Measurements from ENCODE around the gene CEP164. TPM values are rescaled to one million over a fixed set of nuclear protein-coding genes. Genes with fewer than 3 reads are reported as not detected.

Gene CEP164
- total and polyA plus RNA-seq, 2 of the 4 experiments (the other 2 are of a cell fraction): 23.3 to 26.9 TPM

DNA sequence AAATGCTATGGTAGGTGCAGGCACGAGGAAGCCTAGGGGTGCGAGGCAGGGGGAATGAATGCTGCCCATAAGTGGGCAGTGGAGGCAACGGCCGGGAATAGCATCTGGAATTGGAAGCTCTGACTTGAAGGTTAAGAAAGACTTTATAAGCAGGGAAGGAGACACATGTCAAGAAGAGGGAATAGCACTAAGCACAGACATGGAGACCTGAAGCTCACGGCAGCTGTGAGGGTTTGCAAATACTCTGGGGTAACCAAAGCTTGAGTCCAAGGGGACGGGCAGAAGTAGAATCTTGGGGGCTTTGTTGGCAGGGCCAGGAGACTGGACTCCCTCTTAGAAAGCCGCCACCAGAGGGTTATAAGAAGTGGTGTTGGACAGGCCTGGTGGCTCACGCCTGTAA, 112.6 kb downstream of the CEP164 start:
- H3K27me3 ChIP-seq (ENCODE audit: control insufficient read depth, insufficient read depth, low read length): peaks cover 60% of the 10 kb centered on the region
- no peak overlapping the region for H3K4me2 ChIP-seq (ENCODE audit: low read depth, low read length)
- no peak overlapping the region for H3K23ac ChIP-seq (ENCODE audit: low read depth, low read length)
- no peak overlapping the region for H2BK15ac ChIP-seq (ENCODE audit: low read depth, low read length)
- no peaks in the 10 kb centered on the region for H3K9me3 ChIP-seq (ENCODE audit: control insufficient read depth, insufficient read depth, low read length)
- no peak for ATAC-seq (ENCODE audit: low read depth)
- H2AK9ac ChIP-seq (replicated peaks; ENCODE audit: low read depth, low read length, poor library complexity): no peak overlapping the region
- in situ Hi-C loops (cut with MboI; ENCODE audit: low sequenced_read_pairs): loop anchor here (10.0 kb wide), 1 partner anchor 365 kb away; no protein-coding TSS in a partner anchor
- no peak for DNase-seq
- H3K18ac ChIP-seq (ENCODE audit: low read depth, low read length): no peak overlapping the region
- no peak overlapping the region for H3K9ac ChIP-seq (ENCODE audit: low read depth, low read length)
- no peak overlapping the region for H3K56ac ChIP-seq (ENCODE audit: extremely low read depth, insufficient read depth, low read length)
- WGBS, 2 experiments (ENCODE audit: extremely low coverage in 2 of 2, insufficient read length in 1 of 2): 56% methylated on average over 4 of the region's 8 CpGs; no CpG with 5 or more reads in 1 of the 2 experiments
- no peak overlapping the region for H2BK20ac ChIP-seq (ENCODE audit: low read depth, low read length)
- H4K5ac ChIP-seq (ENCODE audit: low read depth, low read length): no peak overlapping the region
- no peak overlapping the region for H4K8ac ChIP-seq (ENCODE audit: low read depth in 2 of 2, low read length in 2 of 2)
- TF ChIP-seq MAFK (IDR thresholded peaks at IDR 0.05; ENCODE audit: low read depth, low read length): no peak
- no peak for TF ChIP-seq POLR2A (IDR thresholded peaks at IDR 0.05; ENCODE audit: low read depth, low read length)
- TF ChIP-seq RCOR1 (IDR thresholded peaks at IDR 0.05; ENCODE audit: insufficient replicate concordance, low read length): no peak
- no peak for TF ChIP-seq CHD1 (IDR thresholded peaks at IDR 0.05; ENCODE audit: low read depth, low read length)
- TF ChIP-seq MAZ (IDR thresholded peaks at IDR 0.05; ENCODE audit: borderline replicate concordance, low read depth, low read length): no peak
- TF ChIP-seq RAD21 (IDR thresholded peaks at IDR 0.05; ENCODE audit: low read length): no peak
- no peak for TF ChIP-seq CEBPB (IDR thresholded peaks at IDR 0.05; ENCODE audit: low read depth, low read length)
- TF ChIP-seq RFX5 (IDR thresholded peaks at IDR 0.05; ENCODE audit: low read depth, low read length): no peak
- TF ChIP-seq, protein P1, sequence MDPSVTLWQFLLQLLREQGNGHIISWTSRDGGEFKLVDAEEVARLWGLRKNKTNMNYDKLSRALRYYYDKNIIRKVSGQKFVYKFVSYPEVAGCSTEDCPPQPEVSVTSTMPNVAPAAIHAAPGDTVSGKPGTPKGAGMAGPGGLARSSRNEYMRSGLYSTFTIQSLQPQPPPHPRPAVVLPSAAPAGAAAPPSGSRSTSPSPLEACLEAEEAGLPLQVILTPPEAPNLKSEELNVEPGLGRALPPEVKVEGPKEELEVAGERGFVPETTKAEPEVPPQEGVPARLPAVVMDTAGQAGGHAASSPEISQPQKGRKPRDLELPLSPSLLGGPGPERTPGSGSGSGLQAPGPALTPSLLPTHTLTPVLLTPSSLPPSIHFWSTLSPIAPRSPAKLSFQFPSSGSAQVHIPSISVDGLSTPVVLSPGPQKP (IDR thresholded peaks at IDR 0.05; ENCODE audit: borderline replicate concordance, low read depth, low read length): no peak
- TF ChIP-seq, protein P2, sequence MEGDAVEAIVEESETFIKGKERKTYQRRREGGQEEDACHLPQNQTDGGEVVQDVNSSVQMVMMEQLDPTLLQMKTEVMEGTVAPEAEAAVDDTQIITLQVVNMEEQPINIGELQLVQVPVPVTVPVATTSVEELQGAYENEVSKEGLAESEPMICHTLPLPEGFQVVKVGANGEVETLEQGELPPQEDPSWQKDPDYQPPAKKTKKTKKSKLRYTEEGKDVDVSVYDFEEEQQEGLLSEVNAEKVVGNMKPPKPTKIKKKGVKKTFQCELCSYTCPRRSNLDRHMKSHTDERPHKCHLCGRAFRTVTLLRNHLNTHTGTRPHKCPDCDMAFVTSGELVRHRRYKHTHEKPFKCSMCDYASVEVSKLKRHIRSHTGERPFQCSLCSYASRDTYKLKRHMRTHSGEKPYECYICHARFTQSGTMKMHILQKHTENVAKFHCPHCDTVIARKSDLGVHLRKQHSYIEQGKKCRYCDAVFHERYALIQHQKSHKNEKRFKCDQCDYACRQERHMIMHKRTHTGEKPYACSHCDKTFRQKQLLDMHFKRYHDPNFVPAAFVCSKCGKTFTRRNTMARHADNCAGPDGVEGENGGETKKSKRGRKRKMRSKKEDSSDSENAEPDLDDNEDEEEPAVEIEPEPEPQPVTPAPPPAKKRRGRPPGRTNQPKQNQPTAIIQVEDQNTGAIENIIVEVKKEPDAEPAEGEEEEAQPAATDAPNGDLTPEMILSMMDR (conservative IDR thresholded peaks at IDR 0.05; ENCODE audit: low read depth, low read length): no peak
- TF ChIP-seq MXI1 (IDR thresholded peaks at IDR 0.05; ENCODE audit: borderline replicate concordance, low read depth, low read length): no peak
- TF ChIP-seq, protein P3, sequence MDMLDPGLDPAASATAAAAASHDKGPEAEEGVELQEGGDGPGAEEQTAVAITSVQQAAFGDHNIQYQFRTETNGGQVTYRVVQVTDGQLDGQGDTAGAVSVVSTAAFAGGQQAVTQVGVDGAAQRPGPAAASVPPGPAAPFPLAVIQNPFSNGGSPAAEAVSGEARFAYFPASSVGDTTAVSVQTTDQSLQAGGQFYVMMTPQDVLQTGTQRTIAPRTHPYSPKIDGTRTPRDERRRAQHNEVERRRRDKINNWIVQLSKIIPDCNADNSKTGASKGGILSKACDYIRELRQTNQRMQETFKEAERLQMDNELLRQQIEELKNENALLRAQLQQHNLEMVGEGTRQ (IDR thresholded peaks at IDR 0.05; ENCODE audit: low read depth, low read length): no peak
- TF ChIP-seq NFE2L2 (IDR thresholded peaks at IDR 0.05; ENCODE audit: low read depth, low read length): no peak
- TF ChIP-seq BHLHE40 (IDR thresholded peaks at IDR 0.05; ENCODE audit: low read depth, low read length): no peak
- TF ChIP-seq SMC3 (IDR thresholded peaks at IDR 0.05; ENCODE audit: low read depth, low read length): no peak
- TF ChIP-seq FOS (IDR thresholded peaks at IDR 0.05; ENCODE audit: low read depth, low read length): no peak
- H3K4me1 ChIP-seq (ENCODE audit: control insufficient read depth, insufficient read depth, low read length): no peaks in the 10 kb centered on the region
- no peak overlapping the region for H2AK5ac ChIP-seq (ENCODE audit: low read depth, low read length)
- H4K20me1 ChIP-seq (ENCODE audit: insufficient read depth, low read length): no peaks in the 10 kb centered on the region; the same call in 1 of the 2 replicates
- dilution Hi-C loops (cut with HindIII; ENCODE audit: low sequenced_read_pairs, unreplicated experiment): no loop called here
- H3K9me1 ChIP-seq (ENCODE audit: insufficient read depth, low read length): no peaks in the 10 kb centered on the region
- CTCF ChIA-PET: interaction anchor here (1.0 kb wide), 1 partner anchor 14 kb away, joined by 3 read pairs; no protein-coding TSS in a partner anchor
- H3K79me1 ChIP-seq (ENCODE audit: low read depth in 1 of 2, low read length in 2 of 2): no peaks in the 10 kb centered on the region
- no peaks in the 10 kb centered on the region for H3K36me3 ChIP-seq (ENCODE audit: control insufficient read depth, insufficient read depth, low read length)
- H2BK5ac ChIP-seq (ENCODE audit: low read depth, low read length, poor library complexity, severe bottlenecking): no peak overlapping the region
- no peak overlapping the region for H4K91ac ChIP-seq (ENCODE audit: insufficient read depth, low read depth, low read length)
- POLR2A ChIA-PET (ENCODE audit: unreplicated experiment): no interaction called here
- H3K4ac ChIP-seq (ENCODE audit: low read depth, low read length): no peak overlapping the region
- BruUV-seq (replicated peaks): no TSS peak
- H3K27ac ChIP-seq (ENCODE audit: insufficient read depth, low read length): no peak overlapping the region
- no peak overlapping the region for H3K4me3 ChIP-seq (ENCODE audit: insufficient read depth, low read depth, low read length)
- intact Hi-C loops (cut with micrococcal nuclease): no loop called here
- H3K14ac ChIP-seq (replicated peaks; ENCODE audit: low read depth, low read length): no peak overlapping the region
- no peak overlapping the region for H2BK120ac ChIP-seq (ENCODE audit: low read depth, low read length)
- no peak overlapping the region for H2AFZ ChIP-seq (replicated peaks; ENCODE audit: low read length, poor library complexity)

Measured in IMR-90 (cell line).